ENCODE measurements around the gene CELF2.

The CELF2 gene

GRCh38 chr10:11243425-11244222, 226.0 kb downstream of the CELF2 start:
- no peak for DNase-seq (ENCODE audit: low read depth in 2 of 2, low spot score in 1 of 2)

- DNase-seq (ENCODE audit: low read depth in 2 of 2, low spot score in 1 of 2) = no peak
These were observed 227.4 kb downstream of the CELF2 start for GRCh38 chr10:11245095-11245479.

GRCh38 chr10:11245510-11245909, 227.8 kb downstream of the CELF2 start:
- DNase-seq (ENCODE audit: low read depth in 2 of 2, low spot score in 1 of 2) = no peak

GRCh38 chr10:11245981-11246590, 228.4 kb downstream of the CELF2 start:
- no peak for DNase-seq (ENCODE audit: low read depth in 2 of 2, low spot score in 1 of 2)

- DNase-seq (ENCODE audit: low read depth in 2 of 2, low spot score in 1 of 2) = no peak
These were observed 229.2 kb downstream of the CELF2 start for GRCh38 chr10:11246752-11247467.

GRCh38 chr10:11249152-11249807, 231.6 kb downstream of the CELF2 start:
- DNase-seq (ENCODE audit: low read depth in 2 of 2, low spot score in 1 of 2) = no peak

GRCh38 chr10:11249808-11250195, 232.1 kb downstream of the CELF2 start:
- no peak for DNase-seq (ENCODE audit: low read depth in 2 of 2, low spot score in 1 of 2)

GRCh38 chr10:11250304-11250703, 232.6 kb downstream of the CELF2 start:
- no peak for DNase-seq (ENCODE audit: low read depth in 2 of 2, low spot score in 1 of 2)

GRCh38 chr10:11252887-11253286, 235.2 kb downstream of the CELF2 start:
- no peak for DNase-seq (ENCODE audit: low read depth in 2 of 2, low spot score in 1 of 2)

- no peak for DNase-seq (ENCODE audit: low read depth in 2 of 2, low spot score in 1 of 2)
These were observed 235.8 kb downstream of the CELF2 start for GRCh38 chr10:11253385-11254002.

- no peak for DNase-seq (ENCODE audit: low read depth in 2 of 2, low spot score in 1 of 2)
These were observed 237.5 kb downstream of the CELF2 start for GRCh38 chr10:11255156-11255555.

GRCh38 chr10:11255796-11256444, 238.2 kb downstream of the CELF2 start:
- DNase-seq (ENCODE audit: low read depth in 2 of 2, low spot score in 1 of 2) = no peak

- DNase-seq (ENCODE audit: low read depth in 2 of 2, low spot score in 1 of 2) = no peak
These were observed 239.2 kb downstream of the CELF2 start for GRCh38 chr10:11256896-11257295.

- no peak for DNase-seq (ENCODE audit: low read depth in 2 of 2, low spot score in 1 of 2)
These were observed 239.9 kb downstream of the CELF2 start for GRCh38 chr10:11257440-11258090.

- DNase-seq (ENCODE audit: low read depth in 2 of 2, low spot score in 1 of 2) = no peak
These were observed 242.5 kb downstream of the CELF2 start for GRCh38 chr10:11260170-11260569.

- no peak for DNase-seq (ENCODE audit: low read depth in 2 of 2, low spot score in 1 of 2)
These were observed 243.5 kb downstream of the CELF2 start for GRCh38 chr10:11261143-11261542.

GRCh38 chr10:11261687-11262493, 244.2 kb downstream of the CELF2 start:
- DNase-seq (ENCODE audit: low read depth in 2 of 2, low spot score in 1 of 2) = no peak

GRCh38 chr10:11262494-11263345, 245.0 kb downstream of the CELF2 start:
- no peak for DNase-seq (ENCODE audit: low read depth in 2 of 2, low spot score in 1 of 2)

Measured in stimulated activated CD8-positive, alpha-beta memory T cell treated with anti-CD3 and anti-CD28 coated beads, Interleukin-4, amount 100 ng/mL, for 4 hours (primary cell).